GM21367 (cell line): ENCODE results near the gene MLLT1.
A peak's percentile ranks its signal among the peaks of the same experiment; 100 is the strongest.

Experiments
- ATAC-seq: cut with Tn5 transposase; IDR thresholded peaks from one replicate; pipeline ENCODE4 v1.9.1; 2021; ENCODE audit not compliant: unreplicated experiment

The MLLT1 gene

DNA sequence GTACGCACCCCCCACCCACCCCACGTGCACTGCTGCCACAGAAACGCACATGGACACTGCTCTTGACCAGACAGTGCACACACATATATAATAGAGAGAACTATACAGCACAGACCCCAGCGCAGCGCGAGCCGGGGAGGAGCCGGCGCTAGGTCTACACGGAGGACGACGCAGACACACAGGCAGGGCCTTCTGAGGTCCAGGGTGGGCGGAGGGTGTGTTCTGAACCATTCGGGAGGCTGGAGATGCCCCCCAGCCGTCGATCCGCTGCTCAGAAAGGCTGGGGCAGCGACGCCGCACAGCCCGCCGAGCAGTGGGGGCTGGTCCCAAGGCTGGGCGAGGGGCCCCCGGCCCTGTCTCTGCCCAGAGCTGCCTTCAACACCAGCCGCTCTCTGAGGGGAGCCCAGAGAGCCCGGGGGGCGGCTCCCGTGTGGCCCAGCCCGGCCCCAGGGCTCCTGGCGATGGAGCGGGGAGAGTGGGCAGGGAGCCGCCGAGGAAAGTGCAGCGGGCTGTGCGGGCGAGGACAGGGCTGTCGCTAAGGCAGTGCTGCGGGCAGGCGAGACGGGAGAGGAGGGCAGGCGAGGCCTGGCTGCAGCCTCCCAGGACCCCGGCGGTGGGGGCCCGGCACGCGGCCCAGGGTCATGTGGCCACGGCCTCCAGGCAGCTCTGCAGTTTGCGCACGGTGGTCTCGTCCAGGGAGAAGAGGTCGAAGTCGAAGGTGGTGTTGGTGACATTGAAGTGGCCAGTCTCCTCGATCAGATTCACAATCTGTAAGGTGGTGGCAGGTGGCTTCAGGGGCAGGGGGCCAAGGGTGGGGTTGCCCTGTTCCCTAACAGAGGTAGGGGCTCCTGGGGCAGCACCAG is 67.1 kb downstream of the MLLT1 start:
- ATAC-seq: no peak

DNA sequence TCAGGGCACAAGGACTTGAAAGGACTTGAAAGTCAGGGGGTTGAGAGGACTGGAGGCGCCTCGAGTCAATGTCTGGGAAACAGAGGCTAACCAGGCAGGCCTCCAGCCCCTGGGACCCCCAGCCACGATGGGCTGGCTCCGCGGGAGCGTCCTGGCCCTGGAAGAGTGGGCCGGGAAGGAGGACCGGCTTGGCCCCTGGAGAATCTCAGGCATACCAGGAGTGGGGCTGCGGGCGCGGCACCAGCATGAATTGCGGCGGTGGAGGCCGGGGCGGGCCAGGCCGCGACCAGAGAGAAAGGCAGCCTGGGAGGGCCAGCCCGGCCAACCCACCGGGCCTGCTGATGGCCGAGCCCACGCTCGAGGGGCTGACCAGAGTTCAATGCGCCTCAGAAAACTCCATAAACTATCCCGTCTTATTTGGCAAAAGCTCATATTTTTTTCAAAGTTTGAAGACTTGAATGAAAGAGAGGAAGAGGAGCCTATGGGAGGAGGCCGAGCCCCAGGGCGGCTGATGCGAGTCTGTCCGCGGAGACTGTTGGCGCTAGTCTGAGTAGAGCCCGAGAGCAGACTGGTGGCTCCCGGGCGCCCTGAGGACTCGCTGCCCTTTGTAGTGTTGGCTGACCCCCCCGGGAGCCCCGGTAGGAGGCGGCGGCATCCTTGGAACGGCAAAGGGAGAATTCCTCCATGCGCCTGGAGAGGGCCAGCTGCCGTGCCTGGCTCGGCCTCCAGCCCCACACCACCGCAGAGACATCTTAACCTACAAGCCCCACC is 68.0 kb downstream of the MLLT1 start:
- ATAC-seq: no peak

GRCh38 chr19:6210721-6211600 is 68.8 kb downstream of the MLLT1 start:
- ATAC-seq: no peak

- ATAC-seq: no peak
These were observed 69.7 kb downstream of the MLLT1 start for GRCh38 chr19:6210091-6210490.

- no peak for ATAC-seq
These were observed 70.1 kb downstream of the MLLT1 start for GRCh38 chr19:6209680-6210079.

DNA sequence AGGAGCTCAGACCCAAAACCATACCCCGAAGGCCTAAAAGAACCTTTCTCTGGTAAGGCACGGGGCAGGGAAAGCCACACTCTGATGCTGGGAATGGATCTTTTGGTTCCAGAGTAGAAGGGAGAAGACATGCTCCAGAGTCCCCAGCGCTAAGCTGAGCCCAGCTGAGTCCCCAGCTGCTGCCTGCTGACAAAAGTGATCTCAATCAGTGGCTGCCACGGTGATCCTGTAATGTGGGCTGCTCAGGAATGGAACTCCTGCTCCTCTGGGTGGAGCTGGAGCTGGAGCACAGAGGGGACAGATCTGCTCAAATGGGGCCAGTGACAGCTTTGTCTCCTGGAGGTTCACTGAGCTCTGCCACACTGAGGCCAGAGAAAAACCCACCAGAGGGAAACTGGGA is 70.5 kb downstream of the MLLT1 start:
- ATAC-seq: no peak

DNA sequence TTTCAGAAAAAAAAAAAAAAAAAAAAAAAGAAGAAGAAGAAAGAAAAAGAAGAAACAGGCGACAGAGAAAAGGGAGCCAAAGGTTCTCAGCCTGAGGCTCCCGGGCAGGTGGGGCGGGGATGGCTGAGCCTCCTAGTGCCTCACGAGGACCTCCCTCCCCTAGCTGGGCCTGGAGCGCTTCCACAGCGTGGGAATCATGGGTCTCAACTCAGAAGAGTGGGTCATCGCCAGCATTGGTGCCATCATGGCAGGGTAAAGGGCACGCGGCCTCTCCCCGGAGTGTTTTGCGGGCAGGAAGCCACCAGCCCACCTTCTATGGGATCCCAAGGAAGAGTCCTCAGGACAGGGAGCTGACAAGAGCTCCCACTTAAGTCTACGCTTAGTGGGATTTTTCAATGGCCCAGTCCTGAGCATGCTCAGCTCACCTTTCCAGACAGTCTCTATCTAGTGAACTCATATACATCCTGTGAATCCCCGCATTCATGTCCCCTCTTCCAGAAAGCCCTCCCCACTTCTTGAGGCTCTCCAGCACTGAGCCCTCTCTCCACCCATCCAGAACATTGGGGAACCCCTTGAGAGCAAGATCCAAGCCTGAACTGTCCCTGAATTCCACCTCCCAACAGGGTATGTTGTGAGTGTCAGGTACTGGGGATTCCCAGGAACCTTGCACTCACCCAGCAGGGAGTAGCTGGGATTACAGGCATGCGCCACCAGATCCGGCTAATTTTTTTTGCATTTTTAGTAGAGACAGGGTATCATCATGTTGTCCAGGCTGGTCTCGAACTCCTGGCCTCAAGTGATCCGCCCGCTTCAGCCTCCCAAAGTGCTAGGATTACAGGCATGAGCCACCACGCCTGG is 74.7 kb downstream of the MLLT1 start:
- no peak for ATAC-seq

GRCh38 chr19:6204212-6204611 is 75.6 kb downstream of the MLLT1 start:
- no peak for ATAC-seq

DNA sequence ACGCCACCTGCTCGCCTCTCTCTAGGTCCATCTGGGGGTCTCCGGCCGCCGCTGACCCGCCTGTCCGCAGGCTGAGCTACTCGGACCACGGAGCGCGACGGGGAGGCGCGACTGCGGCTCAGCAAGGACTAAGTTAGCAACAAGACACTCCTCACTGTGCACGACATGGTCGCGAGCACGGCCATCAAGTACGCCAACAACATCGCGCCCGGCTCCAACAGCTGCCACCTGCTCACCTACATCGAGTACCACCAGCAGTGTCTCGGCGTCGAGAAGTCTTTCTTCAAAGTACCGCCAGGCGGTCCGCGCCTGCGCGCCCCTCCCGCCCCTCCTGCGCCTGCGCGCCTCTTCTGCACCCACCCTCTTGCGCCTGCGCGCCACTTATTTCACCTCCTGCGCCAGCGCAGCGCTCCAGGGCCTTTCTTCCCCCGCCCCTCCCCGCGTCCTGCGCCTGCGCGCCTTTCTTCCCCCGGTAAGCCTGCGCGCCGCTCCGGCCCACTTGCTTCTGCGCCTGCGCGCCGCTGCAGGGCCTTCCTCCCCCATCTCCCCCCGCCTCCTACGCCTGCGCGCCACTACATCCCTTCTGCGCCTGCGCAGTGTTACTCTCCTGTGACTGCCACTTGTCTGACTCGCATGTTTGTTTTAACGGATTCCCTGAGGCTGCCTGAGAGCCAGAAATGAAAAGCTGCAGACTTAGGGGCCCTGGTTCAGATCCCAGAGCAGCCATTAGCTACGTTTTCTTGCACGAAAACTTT is 80.4 kb downstream of the MLLT1 start:
- peak; percentile 57 for ATAC-seq

DNA sequence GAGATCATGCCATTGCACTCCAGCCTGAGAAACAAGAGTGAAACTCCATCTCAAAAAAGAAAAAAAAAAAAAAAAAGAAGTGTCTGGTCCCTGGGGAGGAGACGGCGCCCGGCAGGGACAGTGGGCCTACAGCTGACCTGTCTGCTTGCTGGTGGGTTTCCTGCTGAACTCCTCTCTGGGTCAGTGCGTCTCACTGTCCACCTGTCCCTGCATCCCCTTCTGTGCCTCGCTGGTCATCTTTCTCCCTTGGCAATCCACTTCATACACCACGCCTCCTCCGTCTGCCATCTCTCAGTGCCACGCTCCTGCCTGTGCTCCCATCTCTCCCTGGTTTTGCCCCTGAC is 80.9 kb downstream of the MLLT1 start:
- ATAC-seq: peak; percentile 9

- no peak for ATAC-seq
These were observed 83.4 kb downstream of the MLLT1 start for GRCh38 chr19:6196361-6196760.

- ATAC-seq: no peak
These were observed 91.0 kb downstream of the MLLT1 start for GRCh38 chr19:6188811-6189210.

- no peak for ATAC-seq
These were observed 92.4 kb downstream of the MLLT1 start for GRCh38 chr19:6187374-6187773.

DNA sequence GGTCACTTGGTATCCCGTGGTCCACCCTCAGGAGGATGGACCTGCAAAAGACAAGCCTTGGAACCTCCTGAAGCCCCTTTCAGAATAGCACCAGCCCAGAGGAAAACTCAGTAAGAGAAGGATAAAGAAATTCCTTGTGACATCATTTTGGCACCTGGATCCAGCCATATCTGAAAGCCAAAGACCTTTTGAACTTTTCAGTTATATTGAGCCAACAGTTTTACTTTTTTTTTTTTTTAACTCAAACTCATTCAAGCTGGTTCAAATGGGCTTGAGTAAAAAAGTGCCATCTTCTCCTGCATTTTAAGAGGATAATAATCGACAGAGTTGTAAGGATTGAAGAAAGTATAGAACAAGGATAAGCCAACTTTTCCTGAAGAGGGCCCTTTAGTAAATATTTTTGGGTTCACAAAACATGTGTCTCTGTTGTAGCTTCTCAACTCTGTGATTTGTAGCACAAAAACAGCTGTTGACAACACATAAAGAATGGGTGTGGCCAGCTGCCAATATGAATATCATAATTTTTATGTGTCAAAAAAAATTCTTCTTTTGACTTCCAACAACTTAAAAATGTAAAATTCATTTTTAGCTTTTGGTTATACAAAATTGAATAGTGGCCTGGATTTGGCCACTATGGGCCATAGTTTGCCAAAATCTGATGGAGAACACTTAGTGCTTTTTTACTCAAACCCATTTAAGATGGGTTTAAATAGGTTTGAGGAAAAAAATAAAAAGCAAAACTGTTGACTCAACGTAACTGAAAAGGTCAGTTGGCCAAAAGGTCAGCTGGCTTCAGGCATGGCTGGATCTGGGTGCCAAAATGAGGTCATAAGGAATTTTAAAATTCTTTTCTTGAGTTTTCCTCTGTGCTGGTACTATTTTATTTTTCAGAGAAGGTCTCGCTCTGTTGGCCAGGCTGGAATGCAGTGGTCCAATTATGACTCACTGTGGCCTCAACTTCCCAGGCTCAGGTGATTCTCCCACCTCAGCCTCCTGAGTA is 93.6 kb downstream of the MLLT1 start:
- no peak for ATAC-seq

GRCh38 chr19:6185093-6185834 is 94.5 kb downstream of the MLLT1 start:
- ATAC-seq: no peak

DNA sequence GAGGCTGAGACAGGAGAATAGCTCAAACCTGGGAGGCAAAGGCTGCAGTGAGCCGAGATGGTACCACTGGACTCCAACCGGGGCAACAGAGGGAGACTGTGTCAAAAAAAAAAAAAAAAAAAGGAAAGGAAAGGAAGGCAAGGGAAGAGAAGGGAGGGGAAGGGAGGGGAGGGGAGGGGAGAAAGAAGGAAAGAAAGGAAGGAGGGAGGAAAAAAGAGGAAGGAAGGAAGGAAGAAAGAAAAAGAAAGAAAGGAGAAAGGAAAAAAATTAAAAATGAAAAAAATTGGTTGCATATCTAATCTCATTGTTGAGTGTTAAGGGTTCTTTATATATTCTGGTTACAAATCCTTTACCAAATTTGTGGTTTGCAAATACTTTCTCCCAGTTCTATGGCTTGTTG is 98.7 kb downstream of the MLLT1 start:
- ATAC-seq: no peak

DNA sequence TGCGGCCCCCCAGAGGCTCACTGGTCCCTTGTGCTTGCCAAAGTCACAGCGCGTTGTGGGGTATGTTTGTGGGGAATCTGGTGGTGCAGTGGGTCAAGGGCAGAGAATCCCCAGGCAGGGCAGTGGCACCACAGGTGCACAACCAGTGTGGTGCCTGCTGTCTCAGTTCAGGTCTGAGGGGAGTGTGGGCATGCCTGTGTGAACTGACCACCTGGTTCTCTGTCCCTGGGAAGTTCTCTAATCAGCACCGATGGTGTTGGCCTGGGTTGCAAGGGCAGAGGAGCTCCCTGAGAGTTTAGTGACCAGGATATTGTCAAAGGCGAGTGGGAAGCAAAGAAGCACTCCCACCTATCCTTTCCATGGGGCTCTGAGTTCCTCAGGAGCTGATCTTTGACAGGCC is 106.6 kb downstream of the MLLT1 start:
- ATAC-seq: no peak
